ENCODE measurements around the gene STK32B. TPM values are rescaled to one million over a fixed set of nuclear protein-coding genes. Genes with fewer than 3 reads are reported as not detected.

Gene STK32B
- total and polyA plus RNA-seq, 2 of the 8 experiments (the other 6 are each of a cell fraction or from before 2014, with no cell fraction given) = 2.3 to 2.5 TPM

GRCh38 chr4:5021546-5021945 lies 29.7 kb upstream of the STK32B start (continued):
- TF ChIP-seq ASH2L (IDR thresholded peaks at IDR 0.05; ENCODE audit: low read length) (no peak), BRCA1 (IDR thresholded peaks at IDR 0.05; ENCODE audit: low read depth, low read length) (no peak), CHD2 (IDR thresholded peaks at IDR 0.05; ENCODE audit: low read length) (no peak), CBX5 (IDR thresholded peaks at IDR 0.05; ENCODE audit: low read depth, low read length) (no peak), RNF2 (IDR thresholded peaks at IDR 0.05; ENCODE audit: borderline replicate concordance, low read depth, low read length, missing control alignments, poor library complexity, severe bottlenecking) (no peak), FOSL1 (IDR thresholded peaks at IDR 0.05; ENCODE audit: insufficient read depth, low read depth, low read length) (no peak), EZH2 (IDR thresholded peaks at IDR 0.05; ENCODE audit: low read depth, low read length, severe bottlenecking) (no peak), TAF7 (optimal IDR thresholded peaks at IDR 0.05; ENCODE audit: borderline replicate concordance, low read depth, low read length) (no peak), JUND (IDR thresholded peaks at IDR 0.05; ENCODE audit: low read length) (no peak), KDM4A (IDR thresholded peaks at IDR 0.05; ENCODE audit: low read depth, low read length, severe bottlenecking) (no peak)

All from H1 (cell line).